ENCODE data around the gene HMOX2.

Gene HMOX2

GRCh38 chr16:4496305-4496704, 20.1 kb downstream of the HMOX2 start:
- no peak for TF ChIP-seq CTCF (IDR thresholded peaks at IDR 0.05)
- Histone ChIP-seq H3K4me1 (ENCODE audit: control insufficient read depth in 1 of 2, insufficient read depth in 1 of 2, low read depth in 1 of 2, low read length in 1 of 2) (no peaks in the 10 kb centered on the region), H3K27ac (no peak overlapping the region), H3K27me3 (no peaks in the 10 kb centered on the region), H3K4me3 (ENCODE audit: low read depth in 1 of 2, low read length in 1 of 2) (no peak overlapping the region), H3K36me3 (peaks cover 20% of the 10 kb centered on the region), H3K9me3 (no peaks in the 10 kb centered on the region)

DNA sequence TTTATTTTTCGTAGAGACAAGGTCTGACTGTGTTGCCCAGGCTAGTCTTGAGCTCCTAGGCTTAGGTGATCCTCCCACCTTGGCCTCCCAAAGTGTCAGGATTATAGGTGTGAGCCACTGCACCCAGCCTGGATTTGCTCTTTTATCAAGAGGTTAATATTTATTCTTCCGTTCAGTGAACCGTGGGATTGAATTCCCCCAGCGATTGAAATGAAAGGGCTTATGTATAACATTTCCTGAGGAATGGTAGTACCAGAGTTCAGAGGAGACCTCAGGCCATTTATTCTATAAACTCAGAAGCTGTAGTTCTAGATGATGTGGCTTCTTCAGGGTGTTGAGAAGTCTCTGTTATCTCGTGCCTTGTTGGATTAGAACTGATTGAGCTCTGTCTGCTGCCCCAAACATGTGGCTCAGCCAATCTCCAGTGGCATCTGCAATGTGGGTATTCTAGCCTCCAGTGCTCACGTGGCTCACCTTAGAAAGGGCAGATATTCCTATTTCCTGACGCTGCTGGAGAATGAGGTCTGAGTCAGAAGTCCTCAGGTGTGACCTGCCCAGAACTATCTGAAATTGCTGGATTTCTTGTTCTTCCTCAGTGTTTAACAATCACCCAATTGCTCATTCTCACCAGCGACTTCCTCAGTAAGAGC, 22.5 kb downstream of the HMOX2 start:
- Histone ChIP-seq H3K27me3 (no peaks in the 10 kb centered on the region), H3K27ac (no peak overlapping the region), H3K9me3 (no peaks in the 10 kb centered on the region), H3K4me3 (ENCODE audit: low read depth in 1 of 2, low read length in 1 of 2) (no peak overlapping the region), H3K36me3 (peaks cover 13% of the 10 kb centered on the region), H3K4me1 (ENCODE audit: control insufficient read depth in 1 of 2, insufficient read depth in 1 of 2, low read depth in 1 of 2, low read length in 1 of 2) (peaks cover 1 to 7% of the 10 kb centered on the region in 2 experiments)
- TF ChIP-seq CTCF (IDR thresholded peaks at IDR 0.05) = no peak

- TF ChIP-seq CTCF (IDR thresholded peaks at IDR 0.05) = no peak
- H3K4me1 ChIP-seq (ENCODE audit: control insufficient read depth in 1 of 2, insufficient read depth in 1 of 2, low read depth in 1 of 2, low read length in 1 of 2) = peaks cover 6 to 12% of the 10 kb centered on the region in 2 experiments
- no peak overlapping the region for H3K4me3 ChIP-seq (ENCODE audit: low read depth in 1 of 2, low read length in 1 of 2)
- no peak overlapping the region for H3K27ac ChIP-seq
- no peaks in the 10 kb centered on the region for H3K27me3 ChIP-seq
- H3K36me3 ChIP-seq = peaks cover 13% of the 10 kb centered on the region
- no peaks in the 10 kb centered on the region for H3K9me3 ChIP-seq
These were observed 23.0 kb downstream of the HMOX2 start for GRCh38 chr16:4499196-4499555.

- Histone ChIP-seq H3K36me3 (peaks cover 13% of the 10 kb centered on the region), H3K27ac (peak overlapping the region; percentile 41), H3K9me3 (no peaks in the 10 kb centered on the region), H3K4me3 (ENCODE audit: low read depth in 1 of 2, low read length in 1 of 2) (no peak overlapping the region), H3K27me3 (no peaks in the 10 kb centered on the region), H3K4me1 (ENCODE audit: control insufficient read depth in 1 of 2, insufficient read depth in 1 of 2, low read depth in 1 of 2, low read length in 1 of 2) (peaks cover 17 to 23% of the 10 kb centered on the region in 2 experiments)
- TF ChIP-seq CTCF (IDR thresholded peaks at IDR 0.05) = no peak
These were observed 24.1 kb downstream of the HMOX2 start for GRCh38 chr16:4500272-4500671.

DNA sequence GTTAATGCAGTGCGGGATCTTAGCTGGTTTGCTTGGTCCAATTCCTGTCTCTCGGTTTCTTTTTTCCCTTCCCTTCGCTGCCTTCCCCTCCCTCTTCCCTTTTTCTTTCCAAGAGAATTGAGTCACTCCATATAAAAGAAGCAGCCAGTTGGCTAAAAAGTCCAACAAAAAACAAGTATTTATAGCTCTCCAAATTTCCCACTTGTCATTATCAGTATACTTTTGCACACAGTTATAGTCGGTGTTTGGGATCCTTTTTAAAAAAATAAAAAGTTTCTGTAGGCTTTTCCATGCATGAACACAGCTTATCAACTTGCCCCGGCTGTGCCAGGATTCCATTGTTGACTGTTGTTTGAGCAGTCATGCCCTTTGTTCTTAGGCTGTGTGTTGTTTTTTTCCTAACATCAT, 24.9 kb downstream of the HMOX2 start:
- Histone ChIP-seq H3K27me3 (no peaks in the 10 kb centered on the region), H3K27ac (no peak overlapping the region), H3K4me1 (ENCODE audit: control insufficient read depth in 1 of 2, insufficient read depth in 1 of 2, low read depth in 1 of 2, low read length in 1 of 2) (peaks cover 25 to 31% of the 10 kb centered on the region in 2 experiments), H3K4me3 (ENCODE audit: low read depth in 1 of 2, low read length in 1 of 2) (no peak overlapping the region), H3K36me3 (peaks cover 12% of the 10 kb centered on the region), H3K9me3 (no peaks in the 10 kb centered on the region)
- no peak for TF ChIP-seq CTCF (IDR thresholded peaks at IDR 0.05)

Data from neutrophil (primary cell).